Endothelial cell (in vitro differentiated cells): Measurements from ENCODE around the gene CHD5. TPM values are rescaled to one million over a fixed set of nuclear protein-coding genes. Genes with fewer than 3 reads are reported as not detected.

Experiments used
- DNase-seq: peaks from one replicate; pipeline ENCODE4 v3.0.0; 2021; ENCODE audit warnings: low spot score
- H3K27ac Mint-ChIP-seq: one replicate; pipeline ENCODE4 v1.8.0; 2021; ENCODE audit warnings: mixed read lengths, inconsistent platforms; ENCODE audit not compliant: unreplicated experiment
- H3K27me3 Mint-ChIP-seq: one replicate; pipeline ENCODE4 v1.8.0; 2021; ENCODE audit warnings: mild to moderate bottlenecking, moderate library complexity, mixed read lengths, inconsistent platforms; ENCODE audit not compliant: unreplicated experiment
- H3K36me3 Mint-ChIP-seq: one replicate; pipeline ENCODE4 v1.8.0; 2021; ENCODE audit warnings: mild to moderate bottlenecking, low read depth, mixed read lengths, inconsistent platforms; ENCODE audit not compliant: unreplicated experiment
- H3K4me1 Mint-ChIP-seq: one replicate; pipeline ENCODE4 v1.8.0; 2021; ENCODE audit warnings: mild to moderate bottlenecking, mixed read lengths, inconsistent platforms; ENCODE audit not compliant: unreplicated experiment
- H3K4me3 Mint-ChIP-seq: one replicate; pipeline ENCODE4 v1.8.0; 2021; ENCODE audit warnings: mild to moderate bottlenecking, mixed read lengths, inconsistent platforms; ENCODE audit not compliant: unreplicated experiment
- H3K9me3 Mint-ChIP-seq: one replicate; pipeline ENCODE4 v1.8.0; 2021; ENCODE audit warnings: mixed read lengths, inconsistent platforms; ENCODE audit not compliant: unreplicated experiment
- CTCF ChIP-seq: fragments of 200-600 bp; sonication (generic); IDR thresholded peaks from one replicate; pipeline ENCODE4 v1.5.0; 2021; ENCODE audit warnings: antibody characterized with exemption; ENCODE audit not compliant: unreplicated experiment
- total RNA-seq: library from RNA; stranded (reverse); fragmentation: NEBNext Ultra II Directional; extraction: Animal tissue kit (Norgen Biotek cat#: 25700); gene quantifications from one replicate; pipeline ENCODE4 v1.2.1, GENCODE V29; 2021; ENCODE audit not compliant: unreplicated experiment

Gene CHD5
- total RNA-seq, 1 donor from 2014 or later: 0.15 TPM

GRCh38 chr1:6200188-6200809, 20.2 kb upstream of the CHD5 start:
- no peak for TF ChIP-seq CTCF
- peaks cover 25% of the 10 kb centered on the region for H3K4me1 Mint-ChIP-seq
- peak overlapping the region; percentile 94 for H3K4me3 Mint-ChIP-seq
- H3K27ac Mint-ChIP-seq: peak overlapping the region; percentile 95
- peaks cover 3% of the 10 kb centered on the region for H3K27me3 Mint-ChIP-seq
- H3K36me3 Mint-ChIP-seq: peaks cover 13% of the 10 kb centered on the region
- H3K9me3 Mint-ChIP-seq: no peaks in the 10 kb centered on the region
- DNase-seq: no peak

- Mint-ChIP-seq H3K27me3 (peaks cover 3% of the 10 kb centered on the region), H3K4me3 (peak within 1 kb of the TSS; percentile 94), H3K36me3 (peaks cover 13% of the 10 kb centered on the region), H3K4me1 (peaks cover 25% of the 10 kb centered on the region), H3K9me3 (no peaks in the 10 kb centered on the region), H3K27ac (peak within 1 kb of the TSS; percentile 95)
- TF ChIP-seq CTCF: no peak
- DNase-seq: peak; percentile 93
These were observed 19.4 kb upstream of the CHD5 start, which contains the start of gene RPL22 for GRCh38 chr1:6199298-6200187. TSS of gene RPL22 (minus strand) at chr1:6199595. CDS start at chr1:6199573, 22 bp downstream.

GRCh38 chr1:6198646-6199297, 18.7 kb upstream of the CHD5 start:
- no peak for TF ChIP-seq CTCF
- Mint-ChIP-seq H3K27me3 (peaks cover 3% of the 10 kb centered on the region), H3K36me3 (peaks cover 13% of the 10 kb centered on the region), H3K4me3 (peak overlapping the region; percentile 94), H3K27ac (peak overlapping the region; percentile 89), H3K4me1 (peaks cover 25% of the 10 kb centered on the region), H3K9me3 (no peaks in the 10 kb centered on the region)
- DNase-seq: no peak

- H3K27me3 Mint-ChIP-seq: peaks cover 3% of the 10 kb centered on the region
- peak overlapping the region; percentile 89 for H3K27ac Mint-ChIP-seq
- no peak for TF ChIP-seq CTCF
- H3K4me3 Mint-ChIP-seq: peak overlapping the region; percentile 94
- no peaks in the 10 kb centered on the region for H3K9me3 Mint-ChIP-seq
- H3K4me1 Mint-ChIP-seq: peaks cover 25% of the 10 kb centered on the region
- DNase-seq: no peak
- peaks cover 15% of the 10 kb centered on the region for H3K36me3 Mint-ChIP-seq
These were observed 17.8 kb upstream of the CHD5 start for GRCh38 chr1:6197746-6198427.
